Stimulated activated CD8-positive, alpha-beta memory T cell treated with anti-CD3 and anti-CD28 coated beads, Interleukin-7, amount 100 ng/mL, for 48 hours (primary cell): ENCODE measurements around the gene PTPRS.

Source experiments
- DNase-seq, 2 donors: peaks; one replicate each; pipeline ENCODE4 v3.0.0-alpha.2; 2020; ENCODE audit warnings: low read depth in 1 of 2; ENCODE audit errors: extremely low read depth in 1 of 2

Gene PTPRS

DNA sequence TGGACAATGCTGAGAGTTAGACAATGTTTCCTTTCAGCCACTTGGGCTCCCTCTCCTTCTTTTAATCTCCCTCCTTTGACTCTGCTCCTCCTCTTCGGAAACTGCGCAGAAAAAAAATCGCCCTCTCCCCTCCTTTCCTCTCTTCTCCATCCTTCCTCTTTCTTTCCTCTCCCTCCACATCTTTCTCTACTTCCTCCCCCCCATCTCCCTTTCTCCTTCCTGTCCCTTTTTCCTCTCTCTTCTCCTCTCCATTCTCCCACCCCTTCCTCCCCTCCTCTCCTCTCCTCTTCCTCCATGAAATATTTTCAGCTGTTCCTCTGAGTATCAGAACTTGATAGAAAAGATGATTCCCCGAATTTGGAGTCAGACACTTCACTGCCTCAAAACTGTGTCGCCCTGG lies 15.1 kb upstream of the PTPRS start:
- DNase-seq = no peak

DNA sequence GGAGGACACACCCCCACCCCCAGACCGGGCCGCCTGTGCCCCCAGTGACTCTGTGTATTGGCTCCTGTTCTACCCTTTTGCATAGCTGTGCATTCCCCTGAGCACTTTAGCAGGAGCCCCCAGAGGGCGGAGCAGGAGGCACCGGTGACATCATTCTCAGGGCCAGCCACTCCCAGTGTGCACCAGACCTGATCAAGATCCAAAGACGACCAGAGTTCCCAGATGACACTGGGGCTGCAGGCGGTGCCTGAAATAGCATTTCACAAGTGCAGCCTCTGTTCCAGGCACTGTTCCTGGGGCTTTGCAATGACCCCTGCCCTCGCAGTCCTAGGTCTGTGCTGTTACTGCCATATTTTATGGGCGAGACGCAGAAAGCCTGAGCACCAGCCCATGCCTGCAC lies 14.5 kb upstream of the PTPRS start:
- DNase-seq = no peak

DNA sequence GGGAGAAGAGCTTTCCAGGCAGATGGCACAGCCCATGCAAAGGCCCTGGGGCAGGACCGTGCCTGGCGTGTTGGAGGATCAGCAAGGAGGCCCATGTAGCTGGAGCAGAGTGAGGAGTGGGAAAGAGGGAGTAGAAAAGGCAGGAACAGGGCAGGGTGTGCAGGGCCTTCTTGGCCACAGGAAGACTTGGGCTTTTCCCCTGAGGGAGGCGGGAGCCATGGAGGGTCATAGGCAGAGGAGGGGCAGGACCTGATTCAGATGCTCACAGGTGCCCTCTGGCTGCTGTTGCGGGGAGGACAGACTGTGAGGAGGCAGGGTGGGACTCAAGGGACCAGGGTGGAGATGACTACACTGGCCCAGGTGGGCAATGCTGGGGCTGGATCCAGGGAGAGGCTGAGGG lies 13.8 kb upstream of the PTPRS start:
- peak in 1 of 2 donors; percentile 15 for DNase-seq

DNA sequence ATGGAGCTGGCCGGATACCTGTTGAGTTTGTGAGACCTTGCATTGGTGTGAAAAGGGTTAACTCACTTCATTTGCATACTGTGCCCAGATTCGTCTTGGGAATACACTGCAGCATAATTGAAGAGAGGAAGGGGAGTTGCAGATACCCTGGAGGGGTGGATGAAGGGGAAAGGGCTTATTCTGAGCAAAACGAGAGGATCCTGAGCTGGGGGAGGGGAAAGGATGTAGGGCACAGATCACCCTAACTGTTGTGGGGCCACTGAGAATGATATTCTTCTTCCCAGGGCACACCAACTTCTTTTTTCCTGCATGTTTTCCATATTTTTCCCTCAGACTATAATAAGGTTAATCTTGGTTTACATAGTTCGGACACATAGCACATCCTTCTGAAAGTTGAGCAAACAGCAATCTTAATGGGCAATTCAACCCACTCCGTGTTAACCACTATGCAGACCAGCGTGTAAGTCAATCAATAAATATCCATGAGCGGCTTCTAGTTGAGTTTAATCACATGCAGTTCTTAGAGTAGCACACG lies 11.7 kb upstream of the PTPRS start:
- no peak for DNase-seq

DNA sequence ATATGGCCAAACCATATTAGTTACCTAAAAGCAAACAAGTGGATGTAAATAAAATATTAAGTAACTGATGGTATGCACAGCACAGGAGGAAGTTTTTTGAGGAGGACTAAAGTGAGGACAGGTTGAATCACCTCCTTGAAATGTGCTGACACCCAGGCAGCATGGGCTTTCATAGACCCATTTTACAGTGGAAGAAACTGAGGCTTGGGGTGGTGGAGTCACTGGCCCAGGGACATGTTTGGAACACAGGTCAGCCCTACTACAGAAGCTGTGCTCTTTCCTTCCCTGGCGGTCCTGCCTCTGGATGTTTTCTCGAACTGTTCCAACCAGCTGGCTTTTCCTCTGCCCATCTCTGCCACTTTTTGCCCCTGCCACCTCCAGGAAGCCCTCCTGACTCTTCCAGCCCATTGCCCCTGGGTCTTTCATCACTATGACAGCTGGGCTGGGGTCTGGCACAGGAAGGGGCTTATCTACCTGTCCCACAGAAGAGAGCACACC lies 11.2 kb upstream of the PTPRS start:
- no peak for DNase-seq

DNA sequence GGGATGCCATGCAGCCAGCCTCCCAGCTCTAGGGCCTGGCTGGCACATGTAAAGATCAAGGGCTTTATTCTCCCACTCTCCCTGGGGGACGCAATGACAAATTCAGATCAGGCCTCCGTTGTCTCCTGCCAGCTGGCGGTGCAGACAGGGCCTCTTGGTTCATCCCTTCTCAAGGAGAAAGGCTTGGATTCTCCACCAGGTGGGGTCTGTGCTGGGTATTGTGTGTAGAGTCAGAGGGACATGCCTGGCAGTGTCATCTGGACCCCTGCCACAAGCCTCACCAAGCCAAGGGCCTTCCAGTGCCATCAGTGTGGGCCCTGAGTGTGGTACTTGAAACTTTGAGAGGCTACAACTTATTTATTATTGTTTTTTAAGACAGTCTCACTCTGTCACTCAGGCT lies 8.4 kb upstream of the PTPRS start:
- no peak for DNase-seq

DNA sequence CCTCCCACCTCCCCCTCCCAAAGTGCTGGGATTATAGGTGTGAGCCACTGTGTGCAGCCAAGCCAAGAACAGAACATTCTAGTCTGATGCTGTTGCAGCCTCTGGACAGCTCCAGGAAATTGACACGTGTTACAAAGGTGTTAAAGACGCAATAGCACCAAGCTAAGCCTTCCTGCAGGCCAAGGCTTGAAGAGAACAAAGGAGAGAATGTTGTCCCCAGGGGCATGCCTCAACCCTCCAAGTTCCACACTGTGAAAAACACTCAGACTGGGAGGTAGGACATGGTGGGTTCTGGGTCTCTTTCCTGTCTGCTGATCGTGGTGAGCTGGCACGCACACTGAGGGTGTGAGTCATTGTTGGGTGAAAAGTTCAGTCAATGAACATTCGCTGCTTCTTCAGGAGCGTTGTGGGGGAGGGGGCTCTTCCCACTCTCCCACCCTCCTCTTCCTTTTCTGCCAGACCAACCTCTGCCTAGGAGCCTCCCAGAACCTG lies 5.3 kb upstream of the PTPRS start:
- no peak for DNase-seq

DNA sequence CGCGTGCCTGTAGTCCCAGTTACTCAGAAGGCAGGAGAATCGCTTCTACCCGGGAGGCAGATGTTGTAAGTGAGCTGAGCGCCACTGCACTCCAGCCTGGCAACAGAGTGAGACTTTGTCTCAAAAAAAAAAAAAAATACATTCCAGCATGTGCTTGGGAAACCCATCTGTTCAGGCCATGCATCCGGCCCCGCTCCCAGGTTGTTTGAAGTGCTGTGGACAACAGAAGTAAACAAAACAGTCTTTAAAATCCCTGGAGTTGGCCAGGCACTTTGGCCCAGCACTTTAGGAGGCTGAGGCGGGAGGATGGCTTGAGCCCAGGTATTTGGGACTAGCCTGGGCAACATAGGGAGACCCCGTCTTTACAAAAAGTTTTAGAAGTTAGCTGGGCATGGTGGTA lies 3.2 kb upstream of the PTPRS start:
- DNase-seq = no peak

DNA sequence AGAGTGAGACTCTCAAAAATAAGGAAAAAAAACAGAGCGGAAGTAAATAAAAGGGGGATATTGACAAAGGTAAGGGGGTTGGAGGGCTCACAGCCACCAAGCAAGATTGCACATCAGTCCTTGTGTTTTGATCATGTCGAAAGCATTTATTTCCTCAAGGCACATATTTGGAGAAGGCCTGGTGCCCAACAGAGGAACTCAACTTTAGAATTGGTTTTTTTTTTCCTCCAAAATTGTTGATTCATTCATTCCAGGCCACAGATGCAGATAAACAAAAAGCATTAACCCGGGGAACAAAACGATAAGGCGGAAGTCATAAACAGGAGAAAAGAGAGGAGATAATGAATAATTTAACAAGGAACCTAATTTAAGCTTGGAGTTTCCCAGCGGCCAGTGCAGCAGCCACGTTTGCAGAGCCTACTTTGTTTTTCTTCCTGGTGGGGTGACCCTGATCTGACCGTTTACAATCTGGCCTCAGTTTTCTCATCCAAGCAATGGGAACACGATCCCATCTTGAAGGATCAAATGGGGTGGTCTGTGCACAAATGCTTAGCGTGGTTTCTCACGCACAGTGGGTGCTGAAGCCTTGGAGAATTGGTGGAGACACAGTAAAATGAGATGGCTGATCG lies 2.1 kb upstream of the PTPRS start:
- no peak for DNase-seq

DNA sequence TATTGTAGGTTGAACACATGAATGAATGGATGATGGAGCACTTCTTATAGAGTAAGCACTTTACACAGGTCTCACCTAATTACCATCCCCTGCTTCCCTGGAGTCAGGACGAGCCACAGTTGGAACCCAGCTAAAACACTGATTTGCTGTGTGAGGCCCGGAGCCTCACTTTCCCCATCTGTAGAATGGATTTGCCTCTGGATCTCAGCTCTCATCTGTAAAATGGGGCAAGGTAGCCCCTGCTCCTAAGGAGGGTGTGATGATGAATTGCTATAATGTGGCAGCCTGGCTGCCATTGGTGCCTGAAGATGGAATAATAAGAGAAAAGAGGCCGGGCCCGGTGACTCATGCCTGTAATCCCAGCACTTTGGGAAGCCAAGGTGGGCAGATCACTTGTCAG lies 1.4 kb upstream of the PTPRS start:
- DNase-seq = no peak

DNA sequence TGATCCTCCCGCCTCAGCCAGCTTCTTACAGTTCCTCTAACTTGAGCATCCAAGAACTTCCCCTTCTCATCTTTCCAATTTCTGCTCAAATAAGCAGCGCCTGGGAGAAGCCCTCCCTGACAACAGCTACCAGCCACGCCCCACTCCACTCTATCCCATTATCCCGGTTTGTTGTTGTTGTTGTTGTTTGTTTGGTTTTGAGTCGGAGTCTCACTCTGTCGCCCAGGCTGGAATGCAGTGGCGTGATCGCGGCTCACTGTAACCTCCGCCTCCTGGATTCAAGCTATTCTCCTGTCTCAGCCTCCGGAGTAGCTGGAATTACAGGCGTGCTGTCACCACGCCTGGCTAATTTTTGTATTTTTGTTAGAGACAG lies 822 bp upstream of the PTPRS start:
- DNase-seq = no peak

DNA sequence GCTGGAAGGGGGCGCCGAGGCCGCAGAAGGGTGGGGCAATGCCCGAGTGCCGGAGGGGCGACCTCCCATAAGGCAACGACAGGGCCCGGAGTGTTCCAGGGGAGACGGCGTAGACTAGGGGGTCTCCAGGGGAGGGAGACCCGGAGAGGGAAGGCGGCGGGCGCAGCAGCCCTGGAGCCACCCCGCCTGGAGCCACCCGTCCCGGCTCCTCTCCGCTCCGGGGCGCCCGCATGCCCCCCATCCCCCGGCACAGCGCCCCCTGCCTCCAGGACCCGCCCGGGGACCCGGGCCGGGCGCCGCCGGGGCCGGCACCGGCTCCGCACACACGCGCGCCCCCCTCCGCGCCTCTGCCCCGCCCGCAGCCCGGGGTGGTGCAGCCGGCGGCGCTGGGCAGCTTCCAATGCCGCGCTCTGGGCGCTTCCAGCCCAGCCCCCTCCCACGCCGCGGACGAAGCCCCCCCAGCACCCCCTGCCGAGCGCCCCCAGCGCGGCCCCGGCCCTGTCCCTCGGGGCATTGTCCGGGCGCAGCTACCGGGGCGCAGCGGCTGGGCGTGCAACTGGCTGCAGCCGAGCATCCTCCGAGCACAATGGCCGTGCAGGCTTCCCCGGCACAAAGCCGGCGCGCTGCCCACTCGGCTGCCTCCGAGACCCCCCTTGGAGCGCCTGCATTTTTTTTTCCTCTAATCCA lies 519 bp downstream of the PTPRS start:
- DNase-seq = no peak

DNA sequence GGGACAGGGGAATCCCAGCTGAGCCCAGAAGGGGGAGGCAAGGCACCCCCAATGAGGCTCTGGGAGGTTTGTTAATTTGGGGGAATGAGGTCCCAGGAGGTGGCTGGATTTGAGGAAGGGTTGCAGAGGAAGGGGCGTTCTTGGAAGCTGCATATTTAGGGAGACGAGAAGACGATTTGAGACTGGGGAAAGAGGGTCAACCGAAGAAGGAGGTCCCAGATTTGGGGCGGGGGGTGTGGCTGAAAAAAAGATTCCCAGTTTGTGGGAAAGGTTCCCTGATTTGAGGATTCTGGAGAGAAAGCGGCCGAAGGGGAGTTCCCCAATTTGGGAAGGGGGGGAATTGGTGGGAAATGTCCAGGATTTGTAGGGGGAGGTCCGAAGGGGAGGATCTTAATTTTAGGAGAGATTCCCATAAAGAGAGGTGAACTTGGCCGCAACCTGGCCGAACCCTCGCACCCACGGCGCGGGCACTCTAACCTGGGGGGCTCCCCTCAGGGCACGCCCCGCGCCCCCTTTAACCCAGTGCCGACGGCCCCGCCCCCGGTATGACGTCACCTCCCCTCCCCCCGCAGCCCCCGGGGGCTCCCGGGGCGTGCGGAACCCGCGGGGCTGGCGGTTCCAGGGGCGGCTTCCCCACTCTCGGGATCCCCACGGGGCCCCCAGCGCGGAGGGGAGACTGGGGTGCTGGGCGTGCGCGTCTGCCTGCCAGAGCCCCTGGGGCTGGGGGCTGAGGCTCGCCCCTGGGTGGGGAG lies 1.2 kb downstream of the PTPRS start:
- DNase-seq = no peak

DNA sequence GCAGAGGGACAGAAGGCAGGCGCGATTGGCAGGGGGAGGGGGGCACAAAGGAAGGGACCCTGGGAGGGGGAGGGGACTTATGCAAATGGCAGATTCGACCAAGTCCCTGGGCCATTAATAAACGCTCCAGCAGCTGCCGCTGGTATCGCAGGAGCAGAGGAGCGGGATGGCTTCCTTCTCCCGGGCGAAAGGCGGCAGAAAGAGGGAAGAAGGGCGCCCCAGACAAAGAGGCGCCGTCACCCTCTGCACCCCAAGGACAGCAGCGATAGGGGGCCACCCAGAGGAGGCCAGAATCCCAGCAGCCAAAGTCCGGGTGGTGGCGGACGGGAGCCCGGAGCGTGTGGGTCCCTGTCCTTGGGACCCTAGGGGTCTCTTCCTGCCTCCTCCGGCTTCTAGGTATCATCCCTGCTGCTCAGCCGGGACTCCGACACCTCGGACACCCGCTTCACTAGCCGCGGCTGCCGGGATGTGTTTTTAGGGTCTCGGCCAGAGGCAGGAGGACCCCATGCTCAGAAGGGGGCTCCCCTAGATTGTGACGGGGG lies 1.9 kb downstream of the PTPRS start:
- DNase-seq = no peak

DNA sequence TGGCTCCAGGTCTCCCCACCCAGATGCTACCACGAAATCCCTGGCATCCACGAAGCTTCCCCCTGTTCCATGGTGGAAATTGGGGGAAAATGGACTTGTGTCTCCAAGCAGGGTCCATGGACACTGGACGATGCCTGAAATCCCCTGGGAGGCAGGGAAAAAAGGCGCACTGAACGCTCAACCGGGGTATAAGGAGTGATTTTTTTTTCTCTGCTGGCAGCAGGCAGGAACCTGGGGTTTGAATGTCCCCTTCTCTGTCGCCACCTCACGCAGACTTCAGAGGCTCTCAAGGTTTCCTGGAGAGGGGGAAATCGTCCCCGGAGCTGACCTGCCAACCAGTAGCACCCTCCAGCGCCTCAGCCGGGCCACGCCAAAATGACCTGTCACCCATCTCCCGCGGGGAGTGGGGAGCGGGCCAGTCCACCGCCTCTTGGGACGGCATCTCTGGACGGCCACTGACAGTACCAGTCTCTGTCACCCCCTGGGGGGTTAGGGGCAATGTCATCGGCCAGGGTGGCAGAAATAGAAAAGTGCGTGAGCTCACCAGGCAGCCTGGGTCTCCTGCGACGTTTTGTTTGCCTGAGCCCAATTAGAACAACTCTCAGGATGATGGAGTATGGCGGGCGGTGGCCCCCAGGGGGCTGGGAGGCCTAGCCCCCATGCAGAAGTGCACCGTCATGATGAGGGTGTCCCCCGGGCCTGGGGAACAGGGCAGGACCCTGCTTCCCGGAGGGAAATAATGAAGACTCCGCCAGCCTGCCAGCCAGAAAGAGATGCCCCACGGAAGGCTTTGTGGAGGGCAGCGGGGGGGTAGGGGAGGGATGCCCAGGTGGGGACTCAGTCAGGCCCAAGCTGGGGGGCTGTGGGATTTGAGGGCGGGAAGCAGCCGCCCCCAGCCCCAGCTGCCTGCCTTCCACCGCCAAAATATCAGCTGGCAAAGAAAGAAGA lies 2.6 kb downstream of the PTPRS start:
- DNase-seq = no peak

DNA sequence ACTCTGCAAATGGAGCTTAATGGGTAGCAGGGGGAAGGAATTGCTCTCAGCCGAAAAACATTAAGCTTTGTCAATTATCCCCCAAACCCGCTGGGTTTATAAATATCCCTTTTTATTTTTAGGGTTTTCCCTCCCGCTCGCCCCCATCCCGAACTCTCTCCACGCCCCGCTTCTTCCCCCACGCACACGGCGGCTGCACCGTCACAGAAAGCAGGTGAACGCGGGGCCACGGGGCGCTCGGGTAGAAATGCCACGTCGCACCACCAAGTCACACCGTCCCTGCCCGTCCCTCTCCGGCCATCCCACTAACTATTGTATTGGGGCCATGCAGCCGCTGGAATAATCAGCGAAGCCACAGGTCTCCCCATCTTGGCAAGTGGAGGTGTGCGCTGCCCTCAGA lies 3.5 kb downstream of the PTPRS start:
- DNase-seq = no peak

DNA sequence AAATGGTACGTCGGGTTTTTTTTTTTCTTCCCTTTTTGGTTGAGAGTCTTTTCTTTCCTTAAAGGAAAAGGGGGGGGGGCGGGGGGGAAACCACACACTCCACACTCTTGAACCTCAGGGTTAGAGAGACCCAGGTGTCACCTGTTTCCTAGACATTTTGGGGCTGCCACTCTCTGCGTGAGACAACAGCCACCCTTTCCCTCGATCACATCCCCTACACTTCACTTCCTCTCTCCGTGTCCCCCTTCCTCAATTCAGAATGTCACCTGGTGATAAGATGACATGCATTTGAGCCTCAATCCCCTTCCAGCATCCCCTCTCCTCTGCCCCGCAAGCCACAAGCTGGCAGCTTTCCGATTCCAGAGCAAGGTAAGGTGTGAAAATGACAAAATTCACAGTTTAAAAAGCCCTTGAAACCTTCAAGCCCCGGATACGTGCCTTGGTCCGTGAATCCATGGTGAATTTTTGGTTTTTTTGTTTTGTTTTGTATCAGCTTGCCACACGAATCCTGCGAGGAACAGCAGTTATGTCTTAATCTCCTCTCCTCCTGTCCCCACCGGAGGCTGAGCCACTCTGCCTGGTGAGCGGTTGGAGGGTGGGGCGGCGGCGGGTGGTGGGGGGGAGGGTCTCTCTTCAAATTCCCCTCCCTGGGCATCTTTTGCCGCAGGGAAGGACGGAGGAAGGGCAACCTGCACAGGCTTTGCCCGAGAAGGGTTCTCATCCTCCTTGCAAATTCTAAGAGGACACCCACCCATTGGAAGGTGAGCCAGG lies 4.2 kb downstream of the PTPRS start:
- no peak for DNase-seq

DNA sequence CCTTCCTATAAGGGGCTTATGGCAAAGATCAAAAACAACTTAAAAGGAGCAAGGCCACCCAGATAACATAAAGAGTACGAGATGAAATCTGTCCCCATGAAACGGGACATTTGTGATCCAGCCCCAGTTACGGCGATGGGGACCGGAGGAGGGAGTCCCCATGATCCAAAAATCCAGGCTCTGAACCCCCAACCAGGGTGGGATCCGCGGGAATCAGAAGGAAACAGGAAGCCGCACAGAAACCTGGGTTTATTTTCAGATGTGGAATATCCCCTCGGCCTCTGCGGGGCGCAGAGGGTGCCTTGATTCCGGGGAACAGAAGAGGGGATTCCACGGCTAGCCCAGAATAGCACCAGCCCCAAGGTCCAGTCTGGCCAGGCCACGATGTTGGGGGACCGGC lies 5.0 kb downstream of the PTPRS start:
- no peak for DNase-seq

DNA sequence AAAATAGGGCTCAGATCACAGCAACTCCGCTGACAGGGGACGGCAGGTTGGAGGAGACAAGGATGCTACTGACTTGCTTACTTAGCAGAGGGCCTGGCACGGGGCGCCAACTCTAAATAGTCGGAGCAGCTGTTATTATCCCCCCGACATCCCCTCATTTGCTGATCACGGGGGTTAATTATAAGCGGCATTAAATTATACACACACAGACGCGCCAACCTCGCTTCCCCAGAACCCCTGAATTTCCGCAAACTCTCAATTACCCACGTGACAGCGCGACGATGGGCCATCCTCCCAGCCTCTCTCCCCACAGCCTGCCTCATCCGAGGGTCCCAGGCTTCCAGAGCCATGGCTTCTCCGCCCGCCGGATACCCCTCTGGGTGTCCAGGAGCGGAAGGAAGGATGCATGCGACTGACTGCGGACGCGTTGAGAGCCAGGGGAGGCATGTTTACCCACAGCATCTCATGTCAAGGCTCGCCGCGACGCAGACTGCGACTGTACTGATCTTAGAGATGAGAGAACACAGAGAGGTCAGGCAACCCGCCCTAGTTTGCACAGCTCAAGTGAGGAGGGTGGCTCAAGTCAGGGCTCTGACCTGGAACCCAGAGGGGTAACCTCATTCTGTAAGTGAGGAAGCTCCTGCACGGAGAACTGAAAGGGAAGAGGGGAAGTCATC lies 5.7 kb downstream of the PTPRS start:
- DNase-seq = no peak
